ENCODE data around the gene RHOBTB1. TPM values are rescaled to one million over a fixed set of nuclear protein-coding genes. Genes with fewer than 3 reads are reported as not detected.
"Not testable (repeated sequence)": the region's sequence is repeated elsewhere in the genome, so short reads cannot be mapped to it uniquely, and the experiment has no call there.

The RHOBTB1 gene
- total RNA-seq, 4 donors from 2014 or later: 22.2 to 47.7 (median 33.5) TPM

- no peak for TF ChIP-seq POLR2A (IDR thresholded peaks at IDR 0.05)
- TF ChIP-seq CTCF (IDR thresholded peaks at IDR 0.05 in 4 of 5, conservative IDR thresholded peaks at IDR 0.05 in 1 of 5): no peak
- Histone ChIP-seq H3K27ac (peak overlapping the region; percentile 82 to 96 (median 88)), H3K9me3 (no peaks in the 10 kb centered on the region), H3K27me3 (no peaks in the 10 kb centered on the region), H3K36me3 (no peaks in the 10 kb centered on the region), H3K4me1 (peaks cover 86 to 91% of the 10 kb centered on the region in 2 donors), H3K4me3 (no peak overlapping the region)
- intact Hi-C loops (cut with DNase I; ENCODE audit: low total_unique reads): loop anchor here (10.0 kb wide), 1 partner anchor 1157 kb away; no protein-coding TSS in a partner anchor
- in situ Hi-C loops (cut with MboI; ENCODE audit: low sequenced_read_pairs in 4 of 4): loop anchor here in 1 of 4 donors (25.0 kb wide), 1 partner anchor 1154 kb away; no protein-coding TSS in a partner anchor
- DNase-seq: no peak
- ATAC-seq: no peak
Measured at GRCh38 chr10:60908031-60908430, 36.0 kb downstream of the RHOBTB1 start.

GRCh38 chr10:60907236-60907635 lies 36.7 kb downstream of the RHOBTB1 start:
- Histone ChIP-seq H3K4me1 (peaks cover 84 to 91% of the 10 kb centered on the region in 2 donors), H3K27me3 (no peaks in the 10 kb centered on the region), H3K4me3 (no peak overlapping the region), H3K27ac (peak overlapping the region; percentile 82 to 96 (median 88)), H3K36me3 (no peaks in the 10 kb centered on the region), H3K9me3 (no peaks in the 10 kb centered on the region)
- DNase-seq (no peak), ATAC-seq (no peak)
- in situ Hi-C loops (cut with MboI; ENCODE audit: low sequenced_read_pairs in 4 of 4): loop anchor here in 1 of 4 donors (25.0 kb wide), 1 partner anchor 1155 kb away; no protein-coding TSS in a partner anchor
- intact Hi-C loops (cut with DNase I; ENCODE audit: low total_unique reads): loop anchor here (10.0 kb wide), 1 partner anchor 1158 kb away; no protein-coding TSS in a partner anchor
- TF ChIP-seq POLR2A (IDR thresholded peaks at IDR 0.05) (no peak), CTCF (IDR thresholded peaks at IDR 0.05 in 4 of 5, conservative IDR thresholded peaks at IDR 0.05 in 1 of 5) (no peak)

- H3K4me3 ChIP-seq, H3K9me3 ChIP-seq, ATAC-seq, H3K27me3 ChIP-seq, H3K36me3 ChIP-seq, DNase-seq: not testable (repeated sequence)
- peak overlapping the region; percentile 82 to 96 (median 88) for H3K27ac ChIP-seq
- intact Hi-C loops (cut with DNase I; ENCODE audit: low total_unique reads) (loop anchor here (10.0 kb wide), 1 partner anchor 1158 kb away; no protein-coding TSS in a partner anchor), in situ Hi-C loops (cut with MboI; ENCODE audit: low sequenced_read_pairs in 4 of 4) (loop anchor here in 1 of 4 donors (25.0 kb wide), 1 partner anchor 1155 kb away; no protein-coding TSS in a partner anchor)
- H3K4me1 ChIP-seq: peaks cover 83 to 90% of the 10 kb centered on the region in 2 donors
Measured at GRCh38 chr10:60906825-60907224, 37.2 kb downstream of the RHOBTB1 start.

- in situ Hi-C loops (cut with MboI; ENCODE audit: low sequenced_read_pairs in 4 of 4) (loop anchor here in 1 of 4 donors (25.0 kb wide), 1 partner anchor 1156 kb away; no protein-coding TSS in a partner anchor), intact Hi-C loops (cut with DNase I; ENCODE audit: low total_unique reads) (loop anchor here (10.0 kb wide), 1 partner anchor 1158 kb away; no protein-coding TSS in a partner anchor)
- DNase-seq (no peak), ATAC-seq (no peak)
- H3K27me3 ChIP-seq: no peaks in the 10 kb centered on the region
- peaks cover 84 to 90% of the 10 kb centered on the region in 2 donors for H3K4me1 ChIP-seq
- H3K36me3 ChIP-seq: no peaks in the 10 kb centered on the region
- peak overlapping the region; percentile 82 to 96 (median 88) for H3K27ac ChIP-seq
- no peak overlapping the region for H3K4me3 ChIP-seq
- TF ChIP-seq POLR2A (IDR thresholded peaks at IDR 0.05) (no peak), CTCF (IDR thresholded peaks at IDR 0.05 in 4 of 5, conservative IDR thresholded peaks at IDR 0.05 in 1 of 5) (no peak)
- no peaks in the 10 kb centered on the region for H3K9me3 ChIP-seq
Measured at GRCh38 chr10:60906411-60906810, 37.6 kb downstream of the RHOBTB1 start.

GRCh38 chr10:60905580-60905979 lies 38.4 kb downstream of the RHOBTB1 start:
- H3K27ac ChIP-seq: peak overlapping the region; percentile 82 to 96 (median 88)
- intact Hi-C loops (cut with DNase I; ENCODE audit: low total_unique reads) (loop anchor here (10.0 kb wide), 1 partner anchor 1159 kb away; no protein-coding TSS in a partner anchor), in situ Hi-C loops (cut with MboI; ENCODE audit: low sequenced_read_pairs in 4 of 4) (loop anchor here in 1 of 4 donors (25.0 kb wide), 1 partner anchor 1157 kb away; no protein-coding TSS in a partner anchor)
- no peaks in the 10 kb centered on the region for H3K9me3 ChIP-seq
- TF ChIP-seq CTCF (IDR thresholded peaks at IDR 0.05 in 4 of 5, conservative IDR thresholded peaks at IDR 0.05 in 1 of 5): no peak
- TF ChIP-seq POLR2A (IDR thresholded peaks at IDR 0.05): no peak
- peaks cover 83 to 90% of the 10 kb centered on the region in 2 donors for H3K4me1 ChIP-seq
- no peak overlapping the region for H3K4me3 ChIP-seq
- H3K27me3 ChIP-seq: no peaks in the 10 kb centered on the region
- peak in 1 of 2 donors; percentile 35 for DNase-seq
- no peaks in the 10 kb centered on the region for H3K36me3 ChIP-seq
- no peak for ATAC-seq
